Omental fat pad (tissue), 4 donors: ENCODE data around the gene RAB34. TPM values are rescaled to one million over a fixed set of nuclear protein-coding genes. Genes with fewer than 3 reads are reported as not detected.

Experiments used
- ATAC-seq: fragments of 150-250 bp; one replicate; pipeline ENCODE4 v1.9.1; 2016; ENCODE audit warnings: mild to moderate bottlenecking, moderate library complexity; ENCODE audit not compliant: low FRiP score
- DNase-seq: peaks from one replicate; pipeline ENCODE4 v3.0.0-alpha.2; 2019; ENCODE audit warnings: low spot score
- total RNA-seq, 4 donors: library from RNA; depleted of rRNA; stranded (reverse); fragments of >200 nt; gene quantifications; one replicate each; pipeline ENCODE4 v1.1.0, GENCODE V29; 2016
- TF ChIP-seq, protein P1 (sequence below), 3 donors: fragments of 450-650 bp; IDR thresholded peaks; one replicate each; pipeline ENCODE4 v1.5.1; 2016 to 2017; ENCODE audit warnings: antibody characterized with exemption in 3 of 3, mild to moderate bottlenecking in 3 of 3, moderate library complexity in 2 of 3

The RAB34 gene
- total RNA-seq, 4 donors from 2014 or later = 90.4 to 112 (median 101) TPM

- TF ChIP-seq, protein P1, sequence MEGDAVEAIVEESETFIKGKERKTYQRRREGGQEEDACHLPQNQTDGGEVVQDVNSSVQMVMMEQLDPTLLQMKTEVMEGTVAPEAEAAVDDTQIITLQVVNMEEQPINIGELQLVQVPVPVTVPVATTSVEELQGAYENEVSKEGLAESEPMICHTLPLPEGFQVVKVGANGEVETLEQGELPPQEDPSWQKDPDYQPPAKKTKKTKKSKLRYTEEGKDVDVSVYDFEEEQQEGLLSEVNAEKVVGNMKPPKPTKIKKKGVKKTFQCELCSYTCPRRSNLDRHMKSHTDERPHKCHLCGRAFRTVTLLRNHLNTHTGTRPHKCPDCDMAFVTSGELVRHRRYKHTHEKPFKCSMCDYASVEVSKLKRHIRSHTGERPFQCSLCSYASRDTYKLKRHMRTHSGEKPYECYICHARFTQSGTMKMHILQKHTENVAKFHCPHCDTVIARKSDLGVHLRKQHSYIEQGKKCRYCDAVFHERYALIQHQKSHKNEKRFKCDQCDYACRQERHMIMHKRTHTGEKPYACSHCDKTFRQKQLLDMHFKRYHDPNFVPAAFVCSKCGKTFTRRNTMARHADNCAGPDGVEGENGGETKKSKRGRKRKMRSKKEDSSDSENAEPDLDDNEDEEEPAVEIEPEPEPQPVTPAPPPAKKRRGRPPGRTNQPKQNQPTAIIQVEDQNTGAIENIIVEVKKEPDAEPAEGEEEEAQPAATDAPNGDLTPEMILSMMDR (IDR thresholded peaks at IDR 0.05) = no peak
- ATAC-seq (no peak), DNase-seq (no peak)
Measured at GRCh38 chr17:28716740-28717577, 709 bp downstream of the RAB34 start.

DNA sequence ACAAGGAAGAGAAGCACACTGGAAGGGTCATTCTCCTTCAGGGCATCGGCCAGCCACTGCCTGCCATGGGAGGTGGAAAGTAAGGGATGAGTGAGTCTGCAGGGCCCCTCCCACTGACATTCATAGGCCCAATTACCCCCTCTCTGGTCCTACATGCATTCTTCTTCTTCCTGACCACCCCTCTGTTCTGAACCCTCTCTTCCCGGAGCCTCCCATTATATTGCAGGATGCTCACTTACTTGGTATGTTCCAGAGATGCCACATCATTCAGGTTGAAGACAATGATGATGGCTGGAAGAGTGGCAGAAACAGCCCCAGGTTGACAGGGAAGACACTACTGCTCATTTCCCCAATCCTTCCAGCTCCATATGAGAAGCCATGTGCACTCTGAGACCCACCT, 2.5 kb downstream of the RAB34 start:
- no peak for ATAC-seq
- TF ChIP-seq, protein P1 (IDR thresholded peaks at IDR 0.05) = no peak
- DNase-seq = no peak

GRCh38 chr17:28714281-28714680, 3.4 kb downstream of the RAB34 start:
- TF ChIP-seq, protein P1 (IDR thresholded peaks at IDR 0.05) = no peak
- ATAC-seq (no peak), DNase-seq (no peak)

DNA sequence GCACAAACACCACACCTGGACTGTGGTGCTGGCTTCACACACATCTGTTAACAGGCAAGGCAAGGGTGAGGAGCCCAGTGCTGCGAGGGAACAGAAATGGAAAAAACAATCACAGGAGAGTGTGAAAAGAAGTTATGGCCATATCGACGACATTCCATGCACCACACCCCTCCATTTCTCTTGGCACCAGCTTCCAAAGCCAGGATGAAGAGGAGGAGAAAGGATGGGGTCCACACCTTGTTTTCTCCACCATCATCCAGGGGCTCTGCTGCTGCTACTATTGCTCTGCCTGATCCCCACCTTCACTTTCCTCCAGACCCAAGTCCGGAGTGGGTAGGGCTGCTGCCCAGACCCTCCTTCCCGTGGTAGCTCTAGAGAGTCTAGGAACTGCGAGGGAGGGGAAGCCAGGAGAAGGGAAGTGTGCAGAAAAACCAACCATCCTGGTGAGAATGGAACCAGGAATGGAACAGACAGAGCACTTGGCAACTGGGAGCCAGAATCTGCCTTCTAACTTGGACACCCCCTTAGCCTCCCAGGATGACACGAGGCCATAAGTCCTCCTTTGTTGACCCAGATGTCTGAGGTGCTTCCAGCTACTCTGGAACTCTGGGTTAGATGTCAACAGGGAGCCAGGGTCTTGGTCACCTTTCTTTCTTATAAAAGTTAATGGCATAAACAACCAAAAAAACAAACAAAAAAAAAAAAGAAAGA, 4.8 kb downstream of the RAB34 start:
- TF ChIP-seq, protein P1 (IDR thresholded peaks at IDR 0.05) = no peak
- DNase-seq (no peak), ATAC-seq (no peak)

GRCh38 chr17:28712032-28712704, 5.5 kb downstream of the RAB34 start:
- TF ChIP-seq, protein P1 (IDR thresholded peaks at IDR 0.05) = no peak
- DNase-seq (no peak), ATAC-seq (no peak)

DNA sequence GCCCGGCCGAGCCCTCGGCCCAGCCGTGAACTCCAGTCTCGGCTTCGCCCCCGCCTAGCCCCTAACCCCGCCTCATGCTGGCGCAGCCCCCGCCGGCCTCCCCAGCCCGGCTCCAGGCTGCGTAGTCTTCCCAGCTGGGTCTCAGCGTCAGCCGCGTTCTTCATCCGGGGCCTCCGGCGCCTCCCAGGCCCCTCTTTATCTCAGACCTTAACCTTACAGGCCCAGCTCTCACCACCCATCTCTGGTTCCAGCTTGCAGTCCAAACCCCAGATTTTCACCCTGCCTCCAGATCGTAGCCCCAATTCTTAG, 6.0 kb downstream of the RAB34 start, which contains the start of gene PROCA1:
Gene PROCA1 (minus strand): TSS at position 166 of the 309 bp plus-strand sequence. CDS start 228 bp downstream, outside the sequence.
- ATAC-seq (peak; percentile 60), DNase-seq (no peak)
- TF ChIP-seq, protein P1 (IDR thresholded peaks at IDR 0.05) = no peak
